GM21515 (cell line): ENCODE data around the gene HAPSTR1.
"Not testable (repeated sequence)": the region's sequence is repeated elsewhere in the genome, so short reads cannot be mapped to it uniquely, and the experiment has no call there.

Source experiments
- ATAC-seq: cut with Tn5 transposase; IDR thresholded peaks from one replicate; pipeline ENCODE4 v1.9.1; 2021; ENCODE audit not compliant: unreplicated experiment

Gene HAPSTR1, protein sequence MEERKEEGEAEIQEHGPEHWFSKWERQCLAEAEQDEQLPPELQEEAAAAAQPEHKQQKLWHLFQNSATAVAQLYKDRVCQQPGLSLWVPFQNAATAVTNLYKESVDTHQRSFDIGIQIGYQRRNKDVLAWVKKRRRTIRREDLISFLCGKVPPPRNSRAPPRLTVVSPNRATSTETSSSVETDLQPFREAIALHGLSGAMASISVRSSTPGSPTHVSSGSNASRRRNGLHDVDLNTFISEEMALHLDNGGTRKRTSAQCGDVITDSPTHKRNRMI

DNA sequence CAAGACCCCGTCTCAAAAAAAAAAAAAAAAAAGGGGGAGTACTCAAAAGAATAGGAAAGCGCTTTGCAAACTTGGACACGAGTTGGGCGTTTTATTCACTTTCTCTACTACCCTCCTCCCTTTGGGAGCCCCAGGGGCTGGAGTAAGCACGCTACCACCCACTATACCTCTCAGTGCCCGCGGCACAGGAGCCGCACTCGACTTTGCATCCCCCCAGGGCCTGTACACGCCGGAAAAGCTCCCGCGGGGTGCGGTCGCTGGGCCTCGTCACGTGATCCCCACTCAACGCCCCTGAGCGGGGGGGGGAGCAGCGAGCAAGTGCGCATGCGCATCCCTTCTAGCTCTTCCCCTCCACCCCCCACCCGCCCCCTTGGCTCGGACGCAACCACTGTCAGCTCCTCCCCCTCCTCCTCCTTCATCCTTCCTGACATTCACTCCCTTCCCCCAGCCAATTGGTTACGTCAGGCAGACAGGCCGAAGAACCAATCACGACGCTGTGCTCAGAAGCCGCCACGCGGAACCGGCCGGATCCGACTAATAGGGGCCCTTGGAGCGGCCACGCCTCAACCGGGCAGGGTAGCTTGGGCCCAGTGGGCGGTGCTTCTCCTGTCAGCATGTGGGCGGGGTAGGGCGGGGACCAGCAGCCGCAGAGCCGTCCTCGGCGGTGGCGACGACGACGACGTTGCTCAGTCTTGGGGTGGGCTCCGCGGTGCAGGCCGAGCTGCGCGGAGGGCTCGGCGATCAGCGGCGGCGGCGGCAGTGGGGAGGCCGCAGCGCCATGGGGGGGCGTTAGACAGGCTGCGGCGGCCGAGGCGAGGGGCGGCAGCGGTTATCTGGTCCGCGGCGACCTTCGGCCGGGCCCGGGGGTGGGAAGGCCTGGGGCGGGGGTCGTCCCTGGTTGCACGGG, at the start of gene HAPSTR1:
HAPSTR1 (plus strand) TSS at position 685 of the 907 bp plus-strand sequence. CDS start 401 bp downstream, outside the sequence.
- peak; percentile 88 for ATAC-seq

DNA sequence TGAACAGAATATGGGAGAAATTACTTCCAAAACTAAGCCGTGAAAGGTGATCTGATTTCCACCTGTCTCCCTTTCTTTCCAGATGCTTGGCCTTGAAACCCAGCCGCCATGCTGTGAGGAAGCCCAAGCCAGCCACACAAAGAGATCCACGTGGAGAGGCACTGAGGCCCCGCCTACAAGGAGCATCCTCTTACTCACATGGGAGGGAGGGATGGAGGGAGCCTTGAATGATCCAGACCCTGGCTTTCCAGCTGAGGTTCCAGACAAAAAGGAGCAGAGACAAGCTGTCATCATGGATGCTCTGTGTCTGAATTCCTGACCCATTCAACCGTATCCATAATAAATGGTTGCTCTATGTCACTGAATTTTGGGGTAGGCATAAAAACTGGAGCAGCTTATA, 48.9 kb upstream of the HAPSTR1 start:
- ATAC-seq = no peak

DNA sequence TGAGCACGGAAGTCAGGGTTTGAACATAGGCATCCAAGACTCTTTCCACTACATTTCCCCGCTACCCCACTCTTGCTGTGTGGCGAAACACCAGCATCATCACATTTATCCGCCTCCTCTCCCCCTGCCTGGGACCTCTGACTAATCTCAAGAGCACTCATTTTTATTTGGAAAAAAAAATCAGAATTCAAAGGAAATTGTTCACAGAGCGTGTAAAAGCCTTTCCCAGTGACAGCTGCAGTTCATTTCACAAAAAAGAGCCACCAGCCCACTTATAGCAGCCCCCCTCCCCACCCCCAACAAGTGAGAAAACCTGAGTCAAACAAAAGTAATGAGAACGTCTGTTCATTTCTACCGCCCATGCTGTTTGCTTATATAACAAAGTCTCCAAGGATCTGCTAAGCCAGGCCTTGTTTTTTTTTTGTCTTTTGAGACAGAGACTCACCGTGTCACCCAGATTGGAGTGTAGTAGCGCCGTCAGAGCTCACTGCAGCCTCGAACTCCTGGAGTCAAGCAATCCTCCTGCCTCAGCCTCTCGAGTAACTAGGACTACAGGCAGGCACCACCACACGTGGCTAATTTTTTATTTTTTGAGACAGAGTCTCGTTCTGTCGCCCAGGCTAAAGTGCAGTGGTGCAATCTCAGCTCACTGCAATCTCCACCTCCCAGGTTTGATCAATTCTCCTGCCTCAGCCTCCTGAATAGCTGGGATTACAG, 48.3 kb upstream of the HAPSTR1 start:
- ATAC-seq = no peak

DNA sequence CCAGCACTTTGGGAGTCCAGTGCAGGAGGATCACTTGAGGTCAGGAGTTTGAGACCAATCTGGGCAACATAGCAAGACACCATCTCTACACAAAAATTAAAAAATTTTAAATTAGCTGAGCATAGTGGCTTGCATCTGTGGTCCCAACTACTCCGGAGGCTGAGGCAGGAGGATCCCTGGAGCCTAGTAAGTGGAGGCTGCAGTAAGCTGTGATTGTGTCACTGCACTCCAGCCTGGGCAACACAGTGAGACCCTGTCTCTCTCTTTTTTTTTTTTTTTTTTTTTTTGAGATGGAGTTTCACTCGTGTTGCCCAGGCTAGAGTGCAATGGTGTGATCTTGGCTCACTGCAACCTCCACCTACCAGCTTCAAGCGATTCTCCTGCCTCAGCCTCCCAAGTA, 45.9 kb upstream of the HAPSTR1 start:
- not testable (repeated sequence) for ATAC-seq

DNA sequence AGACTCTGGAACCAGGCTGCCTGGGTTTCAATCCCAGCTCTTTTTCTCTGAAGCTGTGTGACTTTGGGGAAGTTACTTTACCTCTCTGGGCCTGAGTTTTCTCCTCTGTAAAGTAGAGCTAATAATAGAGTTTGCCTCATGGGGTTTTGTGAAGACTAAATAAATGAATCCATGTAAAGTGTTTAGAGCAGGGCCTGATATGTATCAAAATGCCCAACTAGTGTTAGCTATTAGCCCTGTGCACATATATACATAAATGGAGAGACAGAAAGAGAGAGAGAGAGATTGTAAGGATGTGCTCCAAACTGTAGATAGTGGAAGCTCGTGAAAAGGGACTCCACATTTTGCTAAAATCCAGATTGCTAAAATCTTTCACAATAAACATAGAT, 44.8 kb upstream of the HAPSTR1 start:
- ATAC-seq = no peak

DNA sequence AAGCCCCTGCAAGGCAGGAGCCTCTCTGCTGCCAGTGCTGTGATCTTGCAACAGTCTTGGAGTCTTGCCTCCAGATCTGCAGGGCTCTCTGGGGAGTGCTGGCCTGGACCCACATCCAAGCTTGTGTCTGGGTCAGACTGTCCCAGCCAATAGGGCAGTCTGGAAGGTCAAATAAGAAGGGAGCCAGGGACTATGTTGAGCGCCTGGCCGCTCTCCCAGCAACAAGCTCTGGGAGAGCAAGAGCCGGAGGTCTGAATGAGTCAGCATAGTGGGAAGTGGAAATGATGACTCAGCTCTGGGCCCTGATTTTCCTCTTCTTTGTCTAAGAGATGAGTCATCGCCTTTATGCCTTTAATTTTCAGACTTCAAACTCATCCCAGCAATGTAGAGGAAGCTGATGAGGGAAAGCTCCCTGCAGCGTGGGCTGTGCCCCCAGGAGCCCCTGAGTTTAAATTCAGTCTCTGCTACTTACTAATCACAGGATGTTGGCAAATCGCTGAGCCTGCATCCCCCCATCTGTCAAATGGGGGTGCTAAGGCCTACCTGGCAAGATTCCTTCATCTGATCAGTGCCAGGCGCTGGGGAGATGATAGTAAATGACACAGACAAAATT, 43.6 kb upstream of the HAPSTR1 start:
- ATAC-seq = peak; percentile 67

DNA sequence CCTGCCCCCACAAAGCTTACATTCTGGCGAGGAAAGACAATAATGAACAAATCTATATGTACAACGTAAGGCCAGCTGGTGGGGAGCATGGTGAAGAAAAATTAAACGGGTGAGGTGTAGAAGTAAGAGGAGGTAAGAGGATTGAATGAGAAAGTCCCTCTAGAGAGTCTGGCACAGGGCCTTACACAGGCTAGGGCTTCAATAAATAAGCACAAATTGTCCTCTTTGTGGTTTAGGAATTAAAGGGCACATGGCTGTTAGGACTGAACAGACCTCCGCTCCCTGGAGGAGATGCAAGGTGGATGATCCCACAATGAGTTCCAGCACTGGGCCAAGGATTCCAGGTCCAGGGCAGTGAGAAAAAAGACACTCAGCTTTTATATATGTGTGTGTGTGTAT, 43.1 kb upstream of the HAPSTR1 start:
- ATAC-seq = no peak

DNA sequence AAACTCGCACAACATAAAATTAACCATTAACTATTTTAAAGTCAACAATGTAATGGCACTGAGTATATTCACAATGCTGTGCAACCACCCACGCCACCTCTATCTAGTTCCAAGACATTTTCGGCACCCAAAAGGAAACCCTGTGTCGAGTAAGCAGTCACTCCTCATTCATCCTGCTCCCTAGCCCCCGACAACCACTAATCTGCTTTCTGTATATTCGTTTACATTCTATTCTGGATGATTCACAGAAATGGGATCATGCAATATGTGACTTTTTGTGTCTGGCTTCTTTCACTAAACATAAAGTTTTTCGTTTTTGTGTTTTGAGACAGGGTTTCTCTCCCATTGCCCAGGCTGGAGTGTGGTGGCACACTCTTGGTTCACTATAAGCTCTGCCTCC, 42.2 kb upstream of the HAPSTR1 start:
- no peak for ATAC-seq

DNA sequence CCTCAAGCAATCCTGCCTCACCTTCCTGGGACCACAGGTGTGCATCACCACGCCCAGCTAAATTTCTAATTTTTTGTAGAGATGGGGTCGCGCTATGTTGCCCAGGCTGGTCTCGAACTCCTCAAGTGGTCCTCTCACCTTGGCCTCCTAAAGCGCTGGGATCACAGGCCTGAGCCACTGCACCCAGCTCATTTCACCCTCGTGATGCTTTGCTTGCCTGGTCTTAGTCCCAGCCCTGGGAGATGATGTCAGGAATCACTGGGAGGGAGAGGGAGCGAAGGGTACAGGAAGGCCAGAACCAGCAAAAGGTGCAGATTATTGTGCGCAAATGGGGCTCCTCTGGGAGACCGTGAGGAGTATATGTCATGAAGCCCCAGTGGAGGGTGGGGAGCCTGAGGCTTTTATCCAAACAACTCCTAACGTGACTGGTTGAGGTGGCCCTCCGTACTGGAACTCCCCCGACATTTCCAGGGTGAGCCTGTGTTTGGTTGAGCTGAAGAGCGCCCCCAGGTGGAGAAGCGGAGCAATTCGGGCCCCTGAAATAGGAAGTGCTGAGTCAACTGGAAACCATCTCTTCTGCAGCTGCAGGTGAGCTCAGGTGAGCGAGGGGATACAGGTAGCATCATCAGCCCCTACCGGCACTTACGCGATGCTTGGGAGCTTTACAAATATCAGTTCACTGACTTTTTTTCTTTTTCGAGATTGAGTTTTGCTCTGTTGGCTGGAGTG, 41.2 kb upstream of the HAPSTR1 start:
- no peak for ATAC-seq

DNA sequence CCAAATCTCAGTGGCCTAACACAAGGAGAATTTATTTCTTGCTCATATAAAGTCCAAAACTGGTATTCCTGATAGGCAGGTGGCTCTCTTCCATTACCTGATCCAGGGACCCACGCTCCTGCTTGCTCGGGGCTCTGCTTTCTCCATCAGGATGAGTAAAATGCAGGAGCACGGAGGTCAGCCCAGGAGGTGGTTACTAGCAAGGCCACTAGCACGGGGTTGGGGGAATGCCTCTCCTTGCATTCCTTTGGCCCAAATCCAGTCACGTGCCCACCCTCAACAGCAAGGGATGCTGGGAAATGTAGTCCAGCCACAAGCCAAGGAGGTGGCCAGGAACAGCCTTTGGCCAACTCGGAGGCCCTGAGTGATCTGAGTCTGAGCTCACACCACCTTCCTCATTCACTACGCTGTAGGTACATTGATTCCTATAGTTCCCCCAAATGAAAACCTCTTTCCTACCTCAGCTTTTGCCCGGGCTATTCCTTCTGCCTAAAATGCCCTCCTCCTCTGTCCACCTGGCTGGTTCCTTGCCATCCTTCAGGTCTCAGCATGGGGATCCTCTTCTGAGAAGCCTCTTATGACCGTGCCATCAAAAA, 38.3 kb upstream of the HAPSTR1 start:
- ATAC-seq = no peak

DNA sequence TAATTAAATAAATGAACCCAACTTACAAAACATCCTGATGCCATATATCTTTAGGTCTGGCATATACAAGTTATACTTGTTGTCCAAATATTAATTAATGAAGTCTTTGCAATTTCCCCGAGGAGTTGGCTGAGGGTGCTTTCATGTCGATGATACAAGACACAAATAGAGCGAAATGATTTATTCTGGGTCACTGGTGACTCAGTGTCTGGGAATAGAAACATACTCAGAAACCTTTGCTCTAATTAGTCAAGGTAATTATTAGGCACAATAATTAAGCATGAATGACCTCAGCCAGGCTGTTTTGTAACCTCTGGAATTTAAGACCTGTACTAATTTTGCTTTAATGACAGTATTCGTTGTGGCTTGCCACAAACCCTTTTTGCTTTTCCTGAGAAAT, 37.0 kb upstream of the HAPSTR1 start:
- no peak for ATAC-seq

DNA sequence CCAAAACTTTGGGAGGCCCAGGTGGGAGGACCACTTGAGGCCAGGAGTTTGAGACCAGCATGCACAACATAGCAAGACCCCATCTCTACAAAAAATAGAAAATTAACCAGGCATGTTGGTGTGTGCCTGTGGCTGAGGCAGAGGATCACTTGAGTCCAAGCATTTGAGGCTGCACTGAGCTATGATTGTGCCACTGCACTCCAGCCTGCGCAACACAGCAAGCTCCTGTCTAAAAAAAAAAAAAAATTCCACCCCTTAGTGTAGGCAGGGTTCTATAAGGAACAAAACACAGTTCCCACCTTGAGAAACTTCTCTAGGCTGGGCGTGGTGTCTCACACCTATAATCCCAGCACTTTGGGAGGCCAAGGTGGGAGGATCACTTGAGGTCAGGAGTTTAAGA, 36.3 kb upstream of the HAPSTR1 start:
- ATAC-seq = no peak

DNA sequence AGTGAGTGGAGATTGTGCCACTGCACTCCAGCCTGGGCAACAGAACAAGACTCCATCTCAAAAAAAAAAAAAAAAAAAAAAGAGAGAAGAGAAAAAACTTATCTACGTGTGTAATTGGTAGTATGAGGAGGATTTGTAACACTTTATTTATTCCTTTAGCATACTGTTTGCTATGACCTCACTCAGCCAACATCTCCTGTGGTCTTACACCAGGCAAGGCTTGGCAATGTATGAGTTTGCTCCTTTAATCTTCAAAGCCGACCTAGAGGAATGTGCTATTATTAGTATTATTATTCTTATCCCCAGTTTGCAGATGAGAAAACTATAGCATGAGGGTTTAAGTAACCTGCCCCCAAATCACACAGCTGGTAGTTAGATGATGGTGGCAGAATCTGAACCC, 35.8 kb upstream of the HAPSTR1 start:
- no peak for ATAC-seq

DNA sequence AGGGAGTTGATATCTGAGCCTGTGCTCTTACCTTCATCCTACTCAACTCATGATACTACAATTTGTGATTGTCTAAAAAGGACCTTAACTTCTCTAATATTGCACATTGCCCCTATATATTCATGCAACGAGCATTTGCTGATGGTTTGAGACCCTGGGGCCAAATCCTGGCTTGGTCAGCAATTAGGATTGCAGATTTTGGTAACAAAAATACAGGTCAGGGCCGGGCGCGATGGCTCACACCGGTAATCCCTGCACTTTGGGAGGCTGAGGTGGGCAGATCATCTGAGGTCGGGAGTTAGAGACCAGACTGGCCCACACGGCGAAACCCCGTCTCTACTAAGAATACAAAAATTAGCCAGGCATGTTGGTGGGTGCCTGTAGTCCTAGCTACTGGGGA, 35.4 kb upstream of the HAPSTR1 start:
- no peak for ATAC-seq

DNA sequence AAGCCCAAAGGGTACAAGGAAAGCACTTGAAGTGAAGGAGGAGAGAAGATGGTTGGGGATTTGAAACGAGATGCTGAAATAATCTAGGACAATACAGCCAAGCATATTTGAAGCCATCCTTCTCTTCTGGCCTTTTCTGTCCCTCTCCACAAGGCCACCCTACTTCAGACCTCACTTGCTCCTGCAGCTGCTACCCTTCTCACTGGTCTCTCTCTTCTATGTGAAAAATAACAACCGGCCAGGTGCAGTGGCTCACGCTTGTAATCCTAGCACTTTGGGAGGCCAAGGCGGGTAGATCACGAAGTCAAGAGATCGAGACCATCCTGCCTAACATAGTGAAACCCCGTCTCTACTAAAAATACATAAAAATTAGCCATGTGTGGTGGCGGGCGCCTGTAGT, 33.2 kb upstream of the HAPSTR1 start:
- ATAC-seq = no peak

DNA sequence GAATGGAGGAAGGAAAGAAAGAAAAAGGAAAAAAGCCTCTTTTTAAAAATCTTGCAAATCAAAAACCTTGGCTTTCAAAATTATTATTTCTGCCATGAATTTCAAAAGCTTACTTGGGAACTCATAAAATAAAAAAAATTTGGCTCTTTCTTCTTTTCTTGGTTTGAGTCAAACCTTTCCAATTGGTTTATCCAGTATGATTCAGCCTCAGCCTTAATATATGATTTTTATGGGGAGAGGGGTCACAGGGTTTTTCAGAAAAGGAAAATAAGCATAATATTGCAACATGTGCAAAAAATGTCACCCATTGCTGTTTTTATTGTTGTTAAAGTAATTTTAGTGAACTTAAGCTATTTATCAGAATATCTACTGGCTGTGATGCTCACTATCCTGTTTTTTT, 31.2 kb upstream of the HAPSTR1 start:
- no peak for ATAC-seq

DNA sequence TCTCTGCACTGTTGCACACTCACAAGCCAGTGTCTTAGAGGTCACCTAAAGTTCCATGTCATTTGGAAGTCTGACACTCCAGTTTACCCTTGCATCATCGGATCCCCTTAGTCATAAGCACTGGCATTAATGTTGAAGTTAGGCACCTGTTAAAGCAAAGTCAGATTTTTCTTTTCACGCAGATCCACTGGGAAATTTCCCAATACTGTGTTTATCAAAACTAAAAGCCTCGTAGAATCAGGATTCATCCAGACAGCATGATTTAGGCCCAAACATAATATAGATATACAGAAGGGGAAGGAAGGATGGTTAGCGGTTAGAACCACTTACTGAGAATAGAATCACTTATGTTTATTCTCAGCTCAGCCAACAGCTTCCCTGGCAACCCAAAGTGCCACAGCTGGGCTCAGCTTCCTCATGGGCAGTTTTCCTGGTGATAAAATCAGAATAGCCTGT, 30.1 kb upstream of the HAPSTR1 start:
- ATAC-seq = no peak

DNA sequence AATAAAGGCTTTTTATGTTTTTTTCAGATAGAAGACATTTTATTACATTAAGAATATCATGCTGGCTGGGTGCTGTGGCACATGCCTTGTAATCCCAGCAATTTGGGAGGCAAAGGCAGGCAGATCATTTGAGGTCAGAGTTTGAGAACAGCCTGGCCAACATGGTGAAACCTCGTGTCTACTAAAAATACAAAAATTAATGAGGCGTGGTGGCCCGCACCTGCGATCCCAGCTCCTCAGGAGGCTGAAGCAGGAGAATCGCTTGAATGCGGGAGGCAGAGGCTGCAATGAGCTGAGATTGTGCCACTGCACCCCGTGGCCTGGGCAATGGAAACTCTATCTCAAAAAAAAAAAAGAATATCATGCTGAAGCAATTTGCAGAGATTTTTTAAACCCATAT, 29.1 kb upstream of the HAPSTR1 start:
- ATAC-seq = no peak

DNA sequence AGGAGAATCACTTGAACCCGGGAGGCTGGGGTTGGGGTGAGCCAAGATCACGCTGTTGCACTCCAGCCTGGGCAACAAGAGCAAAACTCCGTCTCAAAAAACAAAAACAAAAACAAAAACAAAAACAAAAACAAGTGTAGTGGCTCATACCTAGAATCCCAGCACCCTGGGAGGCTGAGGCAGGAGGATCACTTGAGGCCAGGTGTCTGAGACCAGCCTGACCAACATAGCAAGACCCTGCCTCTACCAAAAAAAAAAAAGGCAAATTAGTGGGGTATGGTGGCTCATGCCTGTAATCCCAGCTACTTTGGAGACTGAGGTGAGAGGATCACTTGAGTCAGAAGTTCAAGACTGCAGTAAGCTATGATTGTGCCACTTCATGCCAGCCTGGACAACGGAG, 26.4 kb upstream of the HAPSTR1 start:
- ATAC-seq = no peak

DNA sequence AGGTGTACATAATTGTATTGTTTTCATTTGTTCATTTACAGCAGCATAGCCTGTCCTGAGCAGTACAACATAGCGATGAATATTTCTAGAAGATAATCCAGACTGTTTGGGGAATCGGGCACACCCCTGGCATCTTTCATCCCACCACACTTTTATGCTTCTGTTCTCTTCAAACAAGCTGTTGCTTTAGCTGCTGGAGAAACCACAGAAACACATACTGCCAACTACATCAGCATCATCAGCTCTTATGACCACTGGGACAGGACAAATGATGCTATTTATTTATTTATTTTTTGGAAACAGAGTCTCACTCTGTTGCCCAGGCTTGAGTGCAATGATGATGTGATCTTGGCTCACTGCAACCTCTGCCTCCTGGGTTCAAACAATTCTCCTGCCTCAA, 22.6 kb upstream of the HAPSTR1 start:
- ATAC-seq = no peak
